ENCODE results near the gene PLCH2.

The PLCH2 gene

GRCh38 chr1:2501041-2501819 is 25.1 kb downstream of the PLCH2 start:
- DNase-seq (ENCODE audit: low read depth) = no peak

- DNase-seq (ENCODE audit: low read depth) = no peak
Measured at GRCh38 chr1:2501820-2502119, 25.7 kb downstream of the PLCH2 start.

- no peak for DNase-seq (ENCODE audit: low read depth)
Measured at GRCh38 chr1:2502210-2502609, 26.1 kb downstream of the PLCH2 start.

GRCh38 chr1:2502661-2503553 is 26.8 kb downstream of the PLCH2 start:
- DNase-seq (ENCODE audit: low read depth) = no peak

- no peak for DNase-seq (ENCODE audit: low read depth)
Measured at GRCh38 chr1:2503554-2504224, 27.6 kb downstream of the PLCH2 start.

GRCh38 chr1:2504225-2504948 is 28.3 kb downstream of the PLCH2 start:
- DNase-seq (ENCODE audit: low read depth) = no peak

- DNase-seq (ENCODE audit: low read depth) = no peak
Measured at GRCh38 chr1:2504949-2505272, 28.8 kb downstream of the PLCH2 start.

GRCh38 chr1:2505461-2505994 is 29.4 kb downstream of the PLCH2 start:
- no peak for DNase-seq (ENCODE audit: low read depth)

- no peak for DNase-seq (ENCODE audit: low read depth)
Measured at GRCh38 chr1:2506007-2506860, 30.1 kb downstream of the PLCH2 start.

- DNase-seq (ENCODE audit: low read depth) = no peak
Measured at GRCh38 chr1:2506901-2507565, 30.9 kb downstream of the PLCH2 start.

- DNase-seq (ENCODE audit: low read depth) = no peak
Measured at GRCh38 chr1:2507744-2508155, 31.7 kb downstream of the PLCH2 start.

- no peak for DNase-seq (ENCODE audit: low read depth)
Measured at GRCh38 chr1:2508180-2508579, 32.1 kb downstream of the PLCH2 start.

GRCh38 chr1:2508751-2509150 is 32.7 kb downstream of the PLCH2 start:
- DNase-seq (ENCODE audit: low read depth) = no peak

- no peak for DNase-seq (ENCODE audit: low read depth)
Measured at GRCh38 chr1:2509589-2509988, 33.5 kb downstream of the PLCH2 start.

- no peak for DNase-seq (ENCODE audit: low read depth)
Measured at GRCh38 chr1:2510366-2511155, 34.5 kb downstream of the PLCH2 start.

- no peak for DNase-seq (ENCODE audit: low read depth)
Measured at GRCh38 chr1:2512862-2513421, 36.9 kb downstream of the PLCH2 start.

GRCh38 chr1:2513939-2514652 is 38.0 kb downstream of the PLCH2 start:
- no peak for DNase-seq (ENCODE audit: low read depth)

GRCh38 chr1:2514863-2515762 is 39.0 kb downstream of the PLCH2 start:
- no peak for DNase-seq (ENCODE audit: low read depth)

Data from activated T-helper 1 cell treated with Interleukin-2 at 50 U/mL for 16 hours (primary cell).